ENCODE measurements around the gene NTNG2. TPM values are rescaled to one million over a fixed set of nuclear protein-coding genes. Genes with fewer than 3 reads are reported as not detected.

NTNG2 gene
- total RNA-seq, 1 donor from 2014 or later: 1.0 TPM

GRCh38 chr9:132136151-132136780, 25.6 kb upstream of the NTNG2 start:
- Histone ChIP-seq H3K9ac (no peak overlapping the region), H3F3A (ENCODE audit: low read depth) (peaks cover 33% of the 10 kb centered on the region), H3K27me3 (peaks cover 26% of the 10 kb centered on the region), H3K79me2 (ENCODE audit: low read depth) (no peaks in the 10 kb centered on the region), H3K27ac (no peak overlapping the region), H3K4me1 (peaks cover 34% of the 10 kb centered on the region), H3K4me3 (peak overlapping the region; percentile 5), H4K20me1 (ENCODE audit: low read depth) (no peaks in the 10 kb centered on the region), H3K36me3 (no peaks in the 10 kb centered on the region), H3K4me2 (peak overlapping the region; percentile 60), H3K9me3 (ENCODE audit: low read depth) (no peaks in the 10 kb centered on the region), H2AFZ (replicated peaks) (no peak overlapping the region)
- H3K36me3 Mint-ChIP-seq: no peaks in the 10 kb centered on the region
- no peak for TF ChIP-seq EZH2 (IDR thresholded peaks at IDR 0.05)
- TF ChIP-seq CTCF (IDR thresholded peaks at IDR 0.05): no peak
- no peak for TF ChIP-seq EZH2phosphoT487 (IDR thresholded peaks at IDR 0.05)
- no peak overlapping the region for H3K4me3 Mint-ChIP-seq
- H3K9me3 Mint-ChIP-seq: no peaks in the 10 kb centered on the region
- H3K27ac Mint-ChIP-seq: peak overlapping the region; percentile 66
- peak; percentile 75 for DNase-seq (ENCODE audit: low spot score)
- peaks cover 38% of the 10 kb centered on the region for H3K4me1 Mint-ChIP-seq
- H3K27me3 Mint-ChIP-seq (ENCODE audit: insufficient read depth, low read depth): peaks cover 10% of the 10 kb centered on the region

GRCh38 chr9:132141344-132141947, 20.4 kb upstream of the NTNG2 start:
- peak overlapping the region; percentile 40 for H3K4me3 ChIP-seq
- H3K4me1 ChIP-seq: peaks cover 38% of the 10 kb centered on the region
- Mint-ChIP-seq H3K27me3 (ENCODE audit: insufficient read depth, low read depth) (peaks cover 29% of the 10 kb centered on the region), H3K36me3 (no peaks in the 10 kb centered on the region), H3K4me3 (peak overlapping the region; percentile 81), H3K27ac (peak overlapping the region; percentile 94), H3K9me3 (no peaks in the 10 kb centered on the region), H3K4me1 (peaks cover 50% of the 10 kb centered on the region)
- H3K4me2 ChIP-seq: peak overlapping the region; percentile 70
- DNase-seq (ENCODE audit: low spot score): peak; percentile 89
- H3K9me3 ChIP-seq (ENCODE audit: low read depth): no peaks in the 10 kb centered on the region
- TF ChIP-seq EZH2phosphoT487 (IDR thresholded peaks at IDR 0.05): peak; percentile 56
- no peak for TF ChIP-seq CTCF (IDR thresholded peaks at IDR 0.05)
- TF ChIP-seq EZH2 (IDR thresholded peaks at IDR 0.05): no peak
- peaks cover 41% of the 10 kb centered on the region for H3F3A ChIP-seq (ENCODE audit: low read depth)
- H2AFZ ChIP-seq (replicated peaks): peak overlapping the region; percentile 44
- peaks cover 34% of the 10 kb centered on the region for H3K27me3 ChIP-seq
- peaks cover 4% of the 10 kb centered on the region for H4K20me1 ChIP-seq (ENCODE audit: low read depth)
- no peaks in the 10 kb centered on the region for H3K36me3 ChIP-seq
- no peak overlapping the region for H3K9ac ChIP-seq
- H3K27ac ChIP-seq: no peak overlapping the region
- no peaks in the 10 kb centered on the region for H3K79me2 ChIP-seq (ENCODE audit: low read depth)

- no peak overlapping the region for H3K27ac ChIP-seq
- DNase-seq (ENCODE audit: low spot score): peak; percentile 33
- no peak for TF ChIP-seq CTCF (IDR thresholded peaks at IDR 0.05)
- no peak for TF ChIP-seq EZH2 (IDR thresholded peaks at IDR 0.05)
- TF ChIP-seq EZH2phosphoT487 (IDR thresholded peaks at IDR 0.05): no peak
- Mint-ChIP-seq H3K4me1 (peaks cover 45% of the 10 kb centered on the region), H3K4me3 (peak overlapping the region; percentile 81), H3K9me3 (no peaks in the 10 kb centered on the region), H3K27ac (peak overlapping the region; percentile 35), H3K27me3 (ENCODE audit: insufficient read depth, low read depth) (peaks cover 29% of the 10 kb centered on the region), H3K36me3 (no peaks in the 10 kb centered on the region)
- H3K4me1 ChIP-seq: peaks cover 32% of the 10 kb centered on the region
- H3F3A ChIP-seq (ENCODE audit: low read depth): peaks cover 39% of the 10 kb centered on the region
- no peak overlapping the region for H2AFZ ChIP-seq (replicated peaks)
- peaks cover 34% of the 10 kb centered on the region for H3K27me3 ChIP-seq
- H4K20me1 ChIP-seq (ENCODE audit: low read depth): peaks cover 4% of the 10 kb centered on the region
- H3K9ac ChIP-seq: no peak overlapping the region
- no peaks in the 10 kb centered on the region for H3K79me2 ChIP-seq (ENCODE audit: low read depth)
- no peaks in the 10 kb centered on the region for H3K9me3 ChIP-seq (ENCODE audit: low read depth)
- H3K4me3 ChIP-seq: peak overlapping the region; percentile 40
- H3K4me2 ChIP-seq: peak overlapping the region; percentile 70
- no peaks in the 10 kb centered on the region for H3K36me3 ChIP-seq
Measured at GRCh38 chr9:132141948-132142594, 19.8 kb upstream of the NTNG2 start.
